HCT116 (cell line): ENCODE data around the gene LRIT3. TPM values are rescaled to one million over a fixed set of nuclear protein-coding genes. Genes with fewer than 3 reads are reported as not detected.

Source experiments
- ATAC-seq: fragments of 200-7000 bp; cut with Tn5 transposase; 2 replicates; pipeline ENCODE4 v1.9.1; 2020; ENCODE audit warnings: mild to moderate bottlenecking, moderate library complexity
- BruUV-seq: library from RNA; stranded (reverse); fragments of 400-500 nt; replicated peaks from 2 replicates; lab custom pipeline; 2021; lab: Mats Ljungman, UMichigan
- CTCF ChIA-PET: fragments of 300-600 bp; sonication (Branson Sonifier 250); formaldehyde crosslinking; loops from one replicate; lab custom pipeline; 2021; ENCODE audit warnings: antibody characterized with exemption; lab: Charles Lee
- POLR2A ChIA-PET: fragments of 300-600, 350-600 bp; sonication (Branson Sonifier 250); formaldehyde crosslinking; loops from one replicate; lab custom pipeline; 2021; ENCODE audit warnings: antibody characterized with exemption; lab: Charles Lee
- RAD21 ChIA-PET, 2 experiments: fragments of 300-600 bp; sonication (Branson Sonifier 250); formaldehyde crosslinking; loops; one replicate each; lab custom pipeline; 2023; ENCODE audit warnings: low total read pairs in 2 of 2; ENCODE audit not compliant: uncharacterized antibody in 2 of 2, unreplicated experiment in 2 of 2, low non-redundant PET in 1 of 2; lab: Charles Lee
- DNase-seq: peaks from one replicate; pipeline ENCODE4 v3.0.0-alpha.2; 2010; ENCODE audit warnings: low read depth, low spot score
- H2AFZ ChIP-seq: fragments of 200-600 bp; shearing (Covaris generic), sonication (generic); 2 replicates; pipeline ENCODE4 v1.6.1; 2017; ENCODE audit warnings: low read depth, mixed run types, mixed read lengths, antibody characterized with exemption, low read length; ENCODE audit not compliant: poor library complexity, severe bottlenecking
- H3K27ac ChIP-seq: 2 replicates; pipeline ENCODE4 v1.5.1; 2012; ENCODE audit warnings: low read depth, low read length
- H3K27me3 ChIP-seq: fragments of 200-600 bp; sonication (generic); 2 replicates; pipeline ENCODE4 v1.6.1; 2016; ENCODE audit warnings: mixed run types, low read length, mixed read lengths; ENCODE audit not compliant: insufficient read depth
- H3K36me3 ChIP-seq, 2 experiments: fragments of 200-500 bp in 1 of 2; fragments of 200-600 bp in 1 of 2; sonication (Bioruptor generic) in 1 of 2; sonication (generic) in 1 of 2; 2 replicates each; pipeline versions ENCODE4 v1.5.1 to v1.6.1; 2014 to 2016; ENCODE audit warnings: low read length in 2 of 2, inconsistent platforms in 1 of 2, mixed read lengths in 1 of 2, mixed run types in 1 of 2; ENCODE audit not compliant: insufficient read depth in 2 of 2, control insufficient read depth in 1 of 2
- H3K4me1 ChIP-seq, 2 experiments: fragments of 200-600 bp in 1 of 2; sonication (generic) in 1 of 2; 2 replicates each; pipeline versions ENCODE4 v1.5.1 to v1.6.1; 2012 to 2017; ENCODE audit warnings: low read length in 2 of 2, inconsistent platforms in 1 of 2, mild to moderate bottlenecking in 1 of 2, mixed read lengths in 1 of 2, mixed run types in 1 of 2, moderate library complexity in 1 of 2; ENCODE audit not compliant: insufficient read depth in 2 of 2, control insufficient read depth in 1 of 2
- H3K4me2 ChIP-seq: fragments of 200-600 bp; sonication (generic); 2 replicates; pipeline ENCODE4 v1.6.1; 2017; ENCODE audit warnings: mixed run types, low read length, mixed read lengths
- H3K4me3 ChIP-seq, 2 experiments: fragments of 200-600 bp in 1 of 2; sonication (generic) in 1 of 2; replicated peaks in 1 of 2; 2 replicates each; pipeline ENCODE4 v1.5.1; 2011 to 2016; ENCODE audit warnings: low read length in 2 of 2, control low read depth in 1 of 2, low read depth in 1 of 2, mild to moderate bottlenecking in 1 of 2, mixed read lengths in 1 of 2, mixed run types in 1 of 2
- H3K79me2 ChIP-seq: fragments of 200-600 bp; sonication (generic); 2 replicates; pipeline ENCODE4 v1.6.1; 2017; ENCODE audit warnings: mild to moderate bottlenecking, mixed run types, low read length, moderate library complexity, mixed read lengths; ENCODE audit not compliant: insufficient read depth
- H3K9ac ChIP-seq: fragments of 200-600 bp; sonication (generic); 2 replicates; pipeline ENCODE4 v1.6.1; 2016; ENCODE audit warnings: low read length, mixed read lengths
- H3K9me2 ChIP-seq: fragments of 200-600 bp; sonication (generic), shearing (Covaris generic); 2 replicates; pipeline ENCODE4 v1.6.1; 2017; ENCODE audit warnings: mixed run types, mild to moderate bottlenecking, moderate library complexity; ENCODE audit not compliant: insufficient read depth
- H3K9me3 ChIP-seq, 2 experiments: fragments of 200-500 bp in 1 of 2; fragments of 200-600 bp in 1 of 2; sonication (Bioruptor generic) in 1 of 2; sonication (generic) in 1 of 2; 2 replicates each; pipeline ENCODE4 v1.6.1; 2014 to 2017; ENCODE audit warnings: low read length in 2 of 2, mixed read lengths in 2 of 2, inconsistent platforms in 1 of 2, low read depth in 1 of 2, mild to moderate bottlenecking in 1 of 2, mixed run types in 1 of 2, moderate library complexity in 1 of 2; ENCODE audit not compliant: control insufficient read depth in 1 of 2, insufficient read depth in 1 of 2
- H4K20me1 ChIP-seq: fragments of 200-600 bp; sonication (generic), shearing (Covaris generic); 2 replicates; pipeline ENCODE4 v1.6.1; 2017; ENCODE audit warnings: mixed run types, mild to moderate bottlenecking, moderate library complexity; ENCODE audit not compliant: insufficient read depth
- EGR1 ChIP-seq: IDR thresholded peaks from 2 replicates; pipeline ENCODE4 v1.6.1; 2012; ENCODE audit warnings: low read depth
- ELF1 ChIP-seq: IDR thresholded peaks from 2 replicates; pipeline ENCODE4 v1.6.1; 2012; ENCODE audit warnings: low read depth, borderline replicate concordance
- EZH2 ChIP-seq: fragments of 200-600 bp; sonication (generic); IDR thresholded peaks from 2 replicates; pipeline ENCODE4 v1.6.1; 2017; ENCODE audit warnings: antibody characterized with exemption, mixed run types
- EZH2phosphoT487 ChIP-seq: fragments of 200-600 bp; IDR thresholded peaks from 2 replicates; pipeline ENCODE4 v1.6.1; 2018; ENCODE audit warnings: antibody characterized with exemption, borderline replicate concordance
- FOSL1 ChIP-seq: IDR thresholded peaks from 2 replicates; pipeline ENCODE4 v1.6.1; 2012; ENCODE audit warnings: low read depth
- JUND ChIP-seq: IDR thresholded peaks from 2 replicates; pipeline ENCODE4 v1.6.1; 2012
- RAD21 ChIP-seq: IDR thresholded peaks from 2 replicates; pipeline ENCODE4 v1.6.1; 2012; ENCODE audit warnings: low read depth, mild to moderate bottlenecking
- REST ChIP-seq: IDR thresholded peaks from 2 replicates; pipeline ENCODE4 v1.6.1; 2012; ENCODE audit warnings: low read depth
- SIN3A ChIP-seq: IDR thresholded peaks from 2 replicates; pipeline ENCODE4 v1.6.1; 2012; ENCODE audit warnings: low read depth
- SP1 ChIP-seq: IDR thresholded peaks from 2 replicates; pipeline ENCODE4 v1.6.1; 2012; ENCODE audit warnings: low read depth
- ZBTB33 ChIP-seq: IDR thresholded peaks from 2 replicates; pipeline ENCODE4 v1.6.1; 2011; ENCODE audit warnings: mild to moderate bottlenecking, low read length, moderate library complexity; ENCODE audit not compliant: insufficient replicate concordance; ENCODE audit errors: extremely low read depth
- ZNF274 ChIP-seq: fragments of 200-500 bp; sonication (Bioruptor generic); IDR thresholded peaks from 2 replicates; pipeline ENCODE4 v1.6.1; 2014; ENCODE audit warnings: mild to moderate bottlenecking, low read depth, low read length, inconsistent platforms
- intact Hi-C: fragments of 100-400 bp; cut with micrococcal nuclease; formaldehyde crosslinking; loops from 2 replicates; pipeline ENCODE4 v1.10.0; 2022
- total RNA-seq: library from RNA; stranded (reverse); gene quantifications from one replicate; pipeline ENCODE4 v1.2.1, GENCODE V29; 2021; ENCODE audit not compliant: unreplicated experiment
- TF ChIP-seq, protein P1 (sequence below): IDR thresholded peaks from 2 replicates; pipeline ENCODE4 v1.6.1; 2012

LRIT3 gene
- total RNA-seq, 1 experiment from 2014 or later: 0.47 TPM

DNA sequence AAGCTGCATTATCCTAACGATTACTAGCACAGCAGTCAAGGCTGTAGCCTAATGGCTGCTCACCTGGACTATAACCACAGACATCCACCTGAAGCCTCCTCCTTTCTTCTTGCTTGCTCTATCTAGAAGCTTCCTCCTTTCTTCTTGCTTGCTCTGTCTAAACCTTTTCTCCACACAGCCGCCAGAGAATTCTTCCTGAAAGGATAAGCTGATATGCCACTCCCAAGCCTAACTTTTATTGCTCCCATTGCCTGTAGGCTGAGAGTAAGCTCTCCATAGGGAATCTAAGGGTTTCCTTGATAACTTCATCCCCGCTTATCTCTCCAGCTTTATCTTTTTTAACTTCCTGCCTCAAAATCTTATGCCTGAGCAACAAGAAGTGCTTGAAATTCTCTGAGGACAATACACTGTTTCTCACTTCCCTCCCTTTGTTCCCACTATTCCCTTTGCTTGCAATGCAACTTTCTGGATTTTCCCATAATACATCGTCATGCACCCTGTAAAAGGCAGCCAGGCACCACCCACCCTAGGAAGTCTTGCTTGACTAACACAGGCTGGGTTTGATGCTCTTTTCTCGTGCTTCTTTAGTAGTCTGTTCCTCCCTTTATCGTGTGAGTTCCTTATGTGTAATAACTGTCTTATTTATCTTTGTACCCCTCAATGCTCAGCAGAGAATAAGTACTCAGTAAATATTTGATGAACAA, 1.4 kb upstream of the LRIT3 start:
- Histone ChIP-seq H3K27ac (no peak overlapping the region), H3K9me2 (no peaks in the 10 kb centered on the region), H3K36me3 (no peaks in the 10 kb centered on the region), H3K4me3 (no peak overlapping the region), H4K20me1 (no peaks in the 10 kb centered on the region), H3K79me2 (no peaks in the 10 kb centered on the region), H2AFZ (no peak overlapping the region), H3K9ac (no peak overlapping the region), H3K4me2 (no peak overlapping the region), H3K9me3 (no peaks in the 10 kb centered on the region), H3K27me3 (no peaks in the 10 kb centered on the region), H3K4me1 (no peaks in the 10 kb centered on the region)
- BruUV-seq: no TSS peak
- POLR2A ChIA-PET: no interaction called here
- DNase-seq: no peak
- RAD21 ChIA-PET: no interaction called here
- TF ChIP-seq EZH2 (no peak), FOSL1 (no peak), ELF1 (no peak), ZNF274 (no peak), ZBTB33 (no peak), RAD21 (no peak), REST (no peak), SP1 (no peak), JUND (no peak), SIN3A (no peak), EZH2phosphoT487 (no peak), EGR1 (no peak)
- TF ChIP-seq, protein P1, sequence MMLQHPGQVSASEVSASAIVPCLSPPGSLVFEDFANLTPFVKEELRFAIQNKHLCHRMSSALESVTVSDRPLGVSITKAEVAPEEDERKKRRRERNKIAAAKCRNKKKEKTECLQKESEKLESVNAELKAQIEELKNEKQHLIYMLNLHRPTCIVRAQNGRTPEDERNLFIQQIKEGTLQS: no peak
- CTCF ChIA-PET: no interaction called here
- intact Hi-C loops: no loop called here
- no peak for ATAC-seq
